Measurements from ENCODE around the gene SLC24A3.
A peak's percentile ranks its signal among the peaks of the same experiment; 100 is the strongest.

SLC24A3 gene

DNA sequence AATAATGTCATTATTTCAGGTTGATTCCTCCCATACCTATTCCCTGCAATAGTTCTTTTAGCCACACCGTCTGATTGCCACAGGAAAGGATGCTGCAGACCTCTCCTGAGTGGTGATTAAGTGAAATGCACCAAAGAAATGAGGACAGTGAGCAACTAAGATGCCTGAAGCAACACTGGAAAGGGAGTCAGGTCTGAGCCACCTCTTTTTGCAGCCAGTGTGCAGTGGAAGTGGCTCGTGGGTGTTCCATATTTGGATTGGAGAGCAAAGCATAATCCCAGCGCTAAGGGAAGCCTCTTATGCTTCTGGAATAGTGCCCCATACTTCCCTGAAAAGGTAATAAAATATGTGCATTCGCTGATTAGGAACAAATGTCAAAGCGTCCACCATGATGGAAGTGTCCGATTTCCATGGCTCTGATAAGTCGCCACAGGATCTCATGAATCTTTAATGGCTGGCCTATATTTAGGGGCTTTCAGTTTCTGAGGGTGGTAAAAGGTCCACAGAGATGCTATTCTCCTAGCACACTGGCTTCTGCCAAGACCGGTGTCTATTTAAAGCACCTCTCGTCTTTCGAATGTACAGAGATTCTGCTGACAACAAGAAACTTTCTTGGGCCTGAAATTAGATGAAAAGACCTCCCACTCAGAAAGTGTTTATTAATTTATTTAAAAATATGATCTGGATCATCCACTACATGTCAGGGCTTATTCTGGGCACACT lies 253.9 kb downstream of the SLC24A3 start:
- no peak for DNase-seq

GRCh38 chr20:19473216-19473921 lies 260.9 kb downstream of the SLC24A3 start:
- DNase-seq = no peak

DNA sequence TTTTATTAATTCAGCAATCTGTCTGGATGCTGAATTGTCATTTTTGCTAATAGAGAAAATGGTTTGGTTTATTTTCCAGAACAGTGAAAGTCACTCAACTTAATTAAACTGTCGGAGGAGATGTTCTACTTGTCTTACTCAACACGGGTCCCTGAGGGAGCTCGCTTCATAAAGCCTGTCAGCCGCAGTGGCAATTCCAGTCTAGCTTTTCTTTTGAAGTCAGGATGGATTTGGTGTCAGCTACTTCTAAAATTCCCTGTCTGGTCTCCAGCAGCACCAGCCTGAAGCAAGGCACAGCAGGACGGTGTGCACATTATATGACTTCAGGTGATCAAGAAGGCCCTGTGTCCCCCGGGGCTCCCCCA lies 261.5 kb downstream of the SLC24A3 start:
- no peak for DNase-seq

DNA sequence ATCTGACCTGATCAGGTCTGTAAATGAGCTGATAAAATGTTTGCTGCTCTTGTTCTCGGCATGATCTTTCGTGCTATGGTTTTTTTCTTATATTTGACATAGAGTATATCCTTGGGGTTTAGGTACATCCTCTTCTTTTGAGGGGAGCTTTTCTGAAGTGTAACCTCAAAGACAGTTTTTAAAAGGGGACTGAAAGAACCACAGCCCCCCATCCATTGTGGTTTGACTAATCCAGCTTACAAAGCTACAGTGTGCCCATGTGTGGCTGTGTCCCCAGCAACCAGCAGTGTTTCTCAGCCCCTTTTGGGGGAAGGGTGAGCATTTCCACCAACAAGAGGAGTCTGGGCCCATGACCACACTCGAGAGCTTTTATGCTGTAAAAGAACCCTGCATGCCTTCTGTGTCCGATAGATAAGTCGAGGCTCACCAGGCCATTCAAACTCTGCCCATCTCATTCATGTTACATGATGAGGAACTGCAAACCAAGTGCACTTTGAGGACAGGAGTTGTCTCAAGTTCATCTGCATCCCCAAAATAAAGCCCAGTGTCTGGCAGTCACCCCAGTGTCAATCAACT lies 266.0 kb downstream of the SLC24A3 start:
- DNase-seq = no peak

DNA sequence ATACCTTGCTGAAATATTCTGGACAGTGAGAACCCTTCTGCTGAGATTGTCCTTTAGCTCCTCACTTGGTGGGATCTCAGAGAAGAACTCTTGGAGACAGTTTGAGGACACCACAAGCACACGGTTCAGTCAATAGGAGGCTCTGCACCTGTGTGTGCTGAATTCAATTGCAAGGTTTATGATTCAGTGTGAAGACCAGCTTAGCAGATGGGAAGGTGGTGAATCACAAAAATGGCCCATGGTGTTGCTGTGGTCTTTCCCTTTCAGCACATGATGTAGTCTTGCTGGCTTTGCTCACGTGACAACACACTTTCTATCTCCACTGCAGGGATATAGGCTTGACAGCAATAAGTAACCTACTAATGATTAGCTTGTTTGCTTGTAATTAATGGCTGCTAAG lies 270.3 kb downstream of the SLC24A3 start:
- no peak for DNase-seq

DNA sequence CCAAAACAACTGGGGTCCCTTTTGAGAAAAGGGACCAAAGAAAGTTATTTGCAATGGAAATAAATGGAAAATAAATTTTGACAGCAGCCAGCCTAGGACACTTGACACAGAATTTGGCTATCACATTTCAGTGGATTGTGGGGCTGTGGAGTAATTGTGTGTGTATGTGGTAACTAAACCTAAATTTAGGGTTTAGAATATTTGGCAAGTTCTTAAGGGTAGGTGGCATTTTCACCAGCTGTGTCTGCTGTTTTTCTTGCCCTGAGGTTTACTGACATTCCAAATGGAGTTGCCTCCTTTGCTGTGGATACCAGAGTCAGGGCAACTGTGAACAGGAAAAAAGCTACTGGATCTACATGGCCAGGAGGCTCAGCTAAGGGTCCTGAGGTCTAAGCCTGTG lies 270.9 kb downstream of the SLC24A3 start:
- DNase-seq = no peak

- DNase-seq = no peak
Observed at GRCh38 chr20:19486446-19486845, 274.0 kb downstream of the SLC24A3 start.

DNA sequence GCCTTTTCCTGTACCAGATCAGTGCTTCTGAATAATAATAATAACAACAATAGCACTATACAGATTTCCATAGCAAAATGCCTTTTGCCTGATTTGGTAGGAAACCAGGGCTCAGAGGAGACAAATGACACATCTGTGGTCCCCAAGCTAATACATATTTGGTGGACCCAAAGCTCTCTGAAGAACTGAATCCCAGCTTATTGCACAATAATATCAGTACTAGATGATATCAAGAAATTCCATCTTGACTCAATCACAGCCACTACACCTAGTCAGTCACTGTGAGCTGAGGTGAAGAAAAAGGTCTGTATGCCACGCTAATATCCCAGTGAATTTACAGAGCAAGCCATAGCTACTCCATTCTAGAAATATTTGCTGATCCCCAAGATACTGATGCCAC lies 275.0 kb downstream of the SLC24A3 start:
- no peak for DNase-seq

GRCh38 chr20:19491241-19491640 lies 278.8 kb downstream of the SLC24A3 start:
- no peak for DNase-seq

GRCh38 chr20:19492116-19492515 lies 279.7 kb downstream of the SLC24A3 start:
- DNase-seq = no peak

- DNase-seq = no peak
Observed at GRCh38 chr20:19492687-19493336, 280.4 kb downstream of the SLC24A3 start.

GRCh38 chr20:19493794-19494495 lies 281.5 kb downstream of the SLC24A3 start:
- no peak for DNase-seq

DNA sequence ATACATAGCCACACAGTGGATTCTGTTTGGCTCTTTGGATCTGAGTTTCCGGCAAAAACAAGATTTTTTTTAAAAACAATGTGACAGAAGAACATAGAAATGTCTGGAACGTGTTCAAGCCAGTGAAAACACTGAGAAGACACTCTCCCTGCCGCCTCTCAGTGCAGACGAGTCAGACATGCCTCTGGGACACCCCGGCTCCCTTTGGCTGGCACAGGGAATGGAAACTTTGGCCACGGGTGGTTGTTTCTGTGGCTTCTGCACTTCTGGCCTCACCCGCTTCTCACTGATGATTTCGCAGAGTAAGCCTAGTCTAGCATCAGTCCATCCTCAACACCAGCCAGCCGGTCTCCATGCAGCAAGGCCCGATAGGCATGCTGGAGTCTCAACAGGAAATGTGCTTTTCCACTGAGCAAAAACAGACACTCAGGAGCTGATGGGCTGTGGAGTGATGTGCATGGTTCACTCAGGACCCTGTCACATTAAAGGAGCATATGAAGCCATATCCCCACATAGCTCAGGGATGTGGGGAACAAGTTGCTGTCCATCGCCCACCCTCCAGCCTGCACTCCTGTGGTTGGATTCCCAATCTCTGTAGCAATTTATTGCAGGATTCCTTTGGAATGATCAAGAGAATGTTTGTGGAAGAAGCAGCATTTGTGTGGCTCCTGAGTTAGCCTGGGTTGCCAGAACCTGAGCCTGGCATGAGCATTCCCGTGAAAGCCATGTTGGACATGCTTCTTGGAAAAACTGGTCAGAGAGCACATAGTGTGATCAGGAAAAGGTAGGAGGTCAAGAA lies 283.7 kb downstream of the SLC24A3 start:
- peak; percentile 60 for DNase-seq

DNA sequence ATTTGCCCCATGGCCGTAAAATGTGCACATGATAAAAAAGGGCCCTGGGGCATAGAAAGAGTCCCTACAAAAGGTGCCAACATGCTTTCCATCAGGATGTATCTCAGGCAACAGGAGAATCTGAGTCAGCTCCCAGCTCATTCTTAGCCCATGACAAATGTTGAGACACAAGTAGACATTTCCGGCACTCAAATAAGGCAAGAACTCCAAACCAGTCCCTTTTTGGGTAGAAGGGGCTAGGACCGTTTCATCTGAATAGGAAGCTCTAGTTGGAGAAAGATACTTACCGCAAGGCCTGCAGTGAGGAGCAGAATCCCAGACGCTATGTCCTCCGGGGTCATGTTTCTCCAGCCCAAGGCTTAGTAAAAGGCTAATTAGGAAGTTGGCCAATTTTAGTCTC lies 284.6 kb downstream of the SLC24A3 start:
- peak; percentile 80 for DNase-seq

DNA sequence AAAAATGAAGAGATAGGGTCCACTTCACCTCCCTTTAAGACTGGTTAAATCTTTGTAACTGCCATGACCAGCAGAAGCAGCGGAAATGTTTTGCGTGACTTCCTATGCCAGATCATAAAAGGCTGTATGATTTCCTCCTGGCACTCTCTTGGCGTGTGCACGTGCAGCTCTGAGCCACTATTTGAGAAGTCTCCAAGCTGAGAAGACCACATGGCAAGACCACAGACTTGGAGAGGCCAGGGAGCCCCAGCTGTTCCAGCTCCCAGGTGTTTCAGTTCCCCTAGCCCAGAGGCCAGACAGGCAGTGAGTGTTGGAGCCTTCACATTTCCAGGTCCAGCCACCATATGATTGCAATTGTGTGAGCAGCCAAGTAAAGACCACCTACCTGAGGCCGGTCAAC lies 286.3 kb downstream of the SLC24A3 start:
- DNase-seq = no peak

DNA sequence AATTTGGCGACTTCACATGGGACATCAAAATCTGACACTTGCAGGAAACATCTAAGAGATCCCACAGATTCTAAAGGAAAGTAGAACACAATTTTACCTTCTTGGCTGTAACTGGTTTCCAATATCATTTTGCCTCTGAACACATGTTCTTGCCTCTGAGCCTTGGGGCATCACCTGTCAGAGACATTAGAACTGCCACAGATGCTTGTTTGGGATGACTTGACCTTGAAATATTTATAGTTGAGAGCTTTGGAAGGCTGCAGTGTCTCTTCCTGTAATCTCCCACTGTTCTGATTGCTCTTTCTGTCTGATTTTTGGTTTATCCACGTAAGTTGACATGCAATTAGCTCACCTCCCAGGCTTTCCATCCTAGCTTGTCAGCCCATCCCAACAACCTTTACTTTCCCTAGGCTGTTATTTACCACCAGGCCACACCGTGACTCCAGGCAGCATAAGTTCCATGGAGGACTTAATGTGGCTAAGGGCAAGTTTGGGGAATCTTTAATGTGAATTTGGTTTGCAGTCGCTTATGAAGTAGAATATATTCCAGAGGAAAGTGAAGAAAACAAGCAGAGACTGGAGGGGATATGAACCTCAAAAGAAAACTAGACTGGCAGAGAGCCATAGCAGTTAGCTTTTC lies 289.2 kb downstream of the SLC24A3 start:
- DNase-seq = no peak

GRCh38 chr20:19502169-19502568 lies 289.7 kb downstream of the SLC24A3 start:
- DNase-seq = no peak

- peak; percentile 12 for DNase-seq
Observed at GRCh38 chr20:19504251-19504650, 291.8 kb downstream of the SLC24A3 start.

DNA sequence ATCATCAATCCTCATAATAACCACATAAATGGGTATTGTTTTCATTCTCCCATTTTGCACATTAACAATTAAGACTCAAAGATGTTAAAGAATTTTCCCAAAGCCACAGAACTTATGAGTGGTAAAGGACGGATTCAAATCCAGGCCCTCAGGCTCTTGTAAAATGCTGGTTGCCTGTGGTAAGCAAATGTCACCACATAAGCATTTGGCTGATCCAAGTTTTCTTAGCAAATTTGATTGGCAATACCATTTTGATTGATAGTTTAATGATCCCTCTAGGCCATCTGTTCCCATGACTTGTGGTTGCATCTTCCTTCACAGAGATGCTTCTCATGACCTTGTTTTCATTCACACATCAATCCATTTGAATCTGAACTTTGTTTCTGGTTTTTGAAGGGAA lies 293.6 kb downstream of the SLC24A3 start:
- DNase-seq = no peak

DNA sequence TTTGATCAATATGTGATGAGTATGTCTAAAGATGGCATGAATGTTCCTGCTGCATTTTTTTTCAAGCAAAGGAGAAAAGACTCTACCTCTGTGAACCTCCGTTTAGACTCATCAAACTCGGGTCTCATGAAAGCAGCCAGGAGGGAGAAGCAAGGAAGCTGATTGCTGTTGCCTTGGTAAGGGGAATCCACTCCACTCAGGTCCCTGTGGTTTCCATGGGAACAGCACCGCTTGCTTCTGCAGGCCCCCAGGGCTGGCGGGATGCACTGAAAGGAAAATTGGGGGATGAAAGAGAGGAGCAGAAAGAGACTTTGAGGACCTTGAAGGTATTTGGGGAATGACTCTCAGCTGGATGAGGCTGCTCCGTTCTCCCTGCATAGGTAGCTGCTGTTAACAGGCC lies 296.0 kb downstream of the SLC24A3 start:
- no peak for DNase-seq

DNA sequence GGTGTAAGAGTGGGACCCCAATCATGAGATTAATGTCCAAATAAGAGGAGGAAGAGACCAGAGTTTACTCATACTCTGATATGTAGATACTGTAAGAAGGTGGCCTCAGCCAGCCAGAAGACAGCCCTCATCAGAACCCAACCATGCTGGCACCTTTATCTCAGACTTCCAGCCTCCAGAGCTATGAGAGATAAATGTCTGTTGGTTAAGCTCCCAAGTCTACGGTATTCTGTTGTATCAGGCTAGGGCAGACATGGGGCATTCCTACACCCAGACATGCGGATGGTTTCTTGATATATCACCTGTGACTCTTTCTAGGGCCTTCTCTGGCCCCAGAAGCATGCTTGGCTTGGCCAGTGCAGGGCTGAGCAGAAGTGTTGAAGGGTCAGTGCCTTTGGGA lies 298.2 kb downstream of the SLC24A3 start:
- DNase-seq = no peak

DNA sequence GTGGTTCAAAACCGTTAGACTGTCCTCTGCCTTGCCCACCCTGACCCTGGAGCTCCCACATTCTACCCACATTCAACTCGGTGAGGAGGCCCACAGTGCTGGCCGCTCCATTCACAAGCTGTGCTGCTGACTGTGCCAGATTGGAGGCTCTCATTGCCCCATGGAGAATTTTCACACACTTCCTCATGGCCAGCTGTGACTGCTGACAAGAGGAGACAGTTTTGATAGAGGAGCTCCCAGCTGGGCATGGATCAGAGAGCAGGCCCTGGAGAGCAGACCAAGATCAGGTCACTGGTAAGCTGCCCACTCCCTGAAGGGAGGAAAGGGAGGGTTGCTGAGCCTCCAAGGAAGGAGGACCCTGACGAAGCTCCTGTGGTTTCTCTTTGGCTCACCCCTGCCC lies 299.5 kb downstream of the SLC24A3 start:
- DNase-seq = no peak
